HEK293 (cell line): Measurements from ENCODE around the gene BCR.
A peak's percentile ranks its signal among the peaks of the same experiment; 100 is the strongest.

Source experiments
- GLI4 ChIP-seq: fragments of 450-650 bp; formaldehyde crosslinking; IDR thresholded peaks from 2 replicates; pipeline ENCODE4 v1.5.1; 2016; ENCODE audit warnings: missing biosample characterization, missing genetic modification characterization
- GLIS1 ChIP-seq: fragments of 450-650 bp; formaldehyde crosslinking; IDR thresholded peaks from 2 replicates; pipeline ENCODE4 v1.5.1; 2016; ENCODE audit warnings: missing biosample characterization, missing genetic modification characterization
- GLIS2 ChIP-seq: fragments of 450-650 bp; formaldehyde crosslinking; IDR thresholded peaks from 2 replicates; pipeline ENCODE4 v1.5.1; 2016; ENCODE audit warnings: missing biosample characterization, missing genetic modification characterization
- HOXC10 ChIP-seq: sonication (generic); formaldehyde crosslinking; IDR thresholded peaks from 2 replicates; pipeline ENCODE4 v1.8.1; 2023; ENCODE audit warnings: mild to moderate bottlenecking, missing genetic modification reagents
- KLF8 ChIP-seq: fragments of 450-650 bp; formaldehyde crosslinking; IDR thresholded peaks from 2 replicates; pipeline ENCODE4 v1.5.1; 2016; ENCODE audit warnings: missing biosample characterization, missing genetic modification characterization
- PATZ1 ChIP-seq: fragments of 450-650 bp; formaldehyde crosslinking; IDR thresholded peaks from 2 replicates; pipeline ENCODE4 v1.5.1; 2016; ENCODE audit warnings: missing biosample characterization, missing genetic modification characterization
- PRDM6 ChIP-seq: fragments of 450-650 bp; formaldehyde crosslinking; IDR thresholded peaks from 2 replicates; pipeline ENCODE4 v1.5.1; 2017; ENCODE audit warnings: missing biosample characterization, missing genetic modification characterization
- TRIM28 ChIP-seq: IDR thresholded peaks from 2 replicates; pipeline ENCODE4 v1.6.1; 2011; ENCODE audit warnings: low read length, control low read depth, borderline replicate concordance
- ZBTB1 ChIP-seq: fragments of 450-650 bp; formaldehyde crosslinking; IDR thresholded peaks from 2 replicates; pipeline ENCODE4 v1.5.1; 2016; ENCODE audit warnings: missing biosample characterization, missing genetic modification characterization
- ZBTB26 ChIP-seq: fragments of 450-650 bp; formaldehyde crosslinking; optimal IDR thresholded peaks from 2 replicates; pipeline ENCODE3; 2016; ENCODE audit warnings: missing biosample characterization, mild to moderate bottlenecking, missing genetic modification characterization
- ZBTB6 ChIP-seq: fragments of 450-650 bp; formaldehyde crosslinking; IDR thresholded peaks from 2 replicates; pipeline ENCODE4 v1.5.1; 2017; ENCODE audit warnings: missing biosample characterization, missing genetic modification characterization
- ZIC2 ChIP-seq: fragments of 450-650 bp; formaldehyde crosslinking; IDR thresholded peaks from 2 replicates; pipeline ENCODE4 v1.5.1; 2016; ENCODE audit warnings: missing biosample characterization, missing genetic modification characterization
- ZNF121 ChIP-seq: fragments of 450-650 bp; formaldehyde crosslinking; IDR thresholded peaks from 2 replicates; pipeline ENCODE4 v1.5.1; 2016; ENCODE audit warnings: missing biosample characterization, missing genetic modification characterization
- ZNF138 ChIP-seq: fragments of 450-650 bp; formaldehyde crosslinking; IDR thresholded peaks from 2 replicates; pipeline ENCODE4 v1.5.1; 2016; ENCODE audit warnings: missing biosample characterization, missing genetic modification characterization, borderline replicate concordance
- ZNF146 ChIP-seq: fragments of 450-650 bp; formaldehyde crosslinking; IDR thresholded peaks from 2 replicates; pipeline ENCODE4 v1.5.1; 2016; ENCODE audit warnings: missing biosample characterization, missing genetic modification characterization
- ZNF157 ChIP-seq: fragments of 450-650 bp; formaldehyde crosslinking; IDR thresholded peaks from 2 replicates; pipeline ENCODE4 v1.5.1; 2016; ENCODE audit warnings: missing biosample characterization, missing genetic modification characterization
- ZNF18 ChIP-seq: fragments of 450-650 bp; formaldehyde crosslinking; IDR thresholded peaks from 2 replicates; pipeline ENCODE4 v1.5.1; 2016; ENCODE audit warnings: missing biosample characterization, missing genetic modification characterization
- ZNF24 ChIP-seq: fragments of 450-650 bp; formaldehyde crosslinking; IDR thresholded peaks from 2 replicates; pipeline ENCODE4 v1.5.1; 2016; ENCODE audit warnings: missing biosample characterization, missing genetic modification characterization
- ZNF266 ChIP-seq: fragments of 450-650 bp; formaldehyde crosslinking; IDR thresholded peaks from 2 replicates; pipeline ENCODE4 v1.5.1; 2016; ENCODE audit warnings: missing biosample characterization, missing genetic modification characterization, low read depth
- ZNF302 ChIP-seq: fragments of 450-650 bp; formaldehyde crosslinking; IDR thresholded peaks from 2 replicates; pipeline ENCODE4 v1.5.1; 2016; ENCODE audit warnings: missing biosample characterization, missing genetic modification characterization, low read depth
- ZNF341 ChIP-seq: fragments of 450-650 bp; formaldehyde crosslinking; IDR thresholded peaks from 2 replicates; pipeline ENCODE4; 2016; ENCODE audit warnings: low read depth, missing biosample characterization, missing genetic modification characterization
- ZNF354C ChIP-seq: fragments of 450-650 bp; formaldehyde crosslinking; IDR thresholded peaks from 2 replicates; pipeline ENCODE4 v1.5.1; 2016; ENCODE audit warnings: missing biosample characterization, missing genetic modification characterization, low read depth, borderline replicate concordance
- ZNF394 ChIP-seq: fragments of 450-650 bp; formaldehyde crosslinking; IDR thresholded peaks from 2 replicates; pipeline ENCODE4 v1.5.1; 2016; ENCODE audit warnings: missing biosample characterization, missing genetic modification characterization, mild to moderate bottlenecking, moderate library complexity, borderline replicate concordance
- ZNF560 ChIP-seq: fragments of 450-650 bp; formaldehyde crosslinking; IDR thresholded peaks from 2 replicates; pipeline ENCODE4 v1.5.1; 2017; ENCODE audit warnings: missing biosample characterization, missing genetic modification characterization, borderline replicate concordance
- ZNF623 ChIP-seq: fragments of 450-650 bp; formaldehyde crosslinking; IDR thresholded peaks from 2 replicates; pipeline ENCODE4 v1.5.1; 2016; ENCODE audit warnings: missing biosample characterization, missing genetic modification characterization
- ZNF624 ChIP-seq: fragments of 450-650 bp; formaldehyde crosslinking; IDR thresholded peaks from 2 replicates; pipeline ENCODE4 v1.5.1; 2017; ENCODE audit warnings: missing biosample characterization, missing genetic modification characterization
- ZNF645 ChIP-seq: fragments of 450-650 bp; formaldehyde crosslinking; IDR thresholded peaks from 2 replicates; pipeline ENCODE4; 2016; ENCODE audit warnings: missing biosample characterization, missing genetic modification characterization
- ZNF670 ChIP-seq: fragments of 450-650 bp; formaldehyde crosslinking; IDR thresholded peaks from 2 replicates; pipeline ENCODE4 v1.5.1; 2016; ENCODE audit warnings: missing biosample characterization, missing genetic modification characterization, low read depth
- ZNF776 ChIP-seq: fragments of 450-650 bp; formaldehyde crosslinking; IDR thresholded peaks from 2 replicates; pipeline ENCODE4 v1.5.0; 2017; ENCODE audit warnings: missing biosample characterization, missing genetic modification characterization, borderline replicate concordance
- ZNF837 ChIP-seq: fragments of 450-650 bp; formaldehyde crosslinking; IDR thresholded peaks from 2 replicates; pipeline ENCODE4 v1.5.1; 2016; ENCODE audit warnings: missing biosample characterization, missing genetic modification characterization
- ZSCAN5A ChIP-seq: fragments of 450-650 bp; formaldehyde crosslinking; IDR thresholded peaks from 2 replicates; pipeline ENCODE4 v1.5.1; 2016; ENCODE audit warnings: missing biosample characterization, missing genetic modification characterization

Gene BCR

GRCh38 chr22:23180301-23180892, at the start of gene BCR (continued):
- TF ChIP-seq PRDM6 (tag by site-specific recombination) = no peak
- TF ChIP-seq PATZ1 (tag by site-specific recombination) = peak; percentile 31; the same call in 1 of the 2 replicates
- TF ChIP-seq ZNF341 = no peak
- no peak for TF ChIP-seq ZNF18 (tag by site-specific recombination)
- TF ChIP-seq ZNF560 (tag by site-specific recombination) = no peak
- TF ChIP-seq ZNF354C = no peak
- no peak for TF ChIP-seq ZNF624 (tag by site-specific recombination)
- no peak for TF ChIP-seq ZNF157
- TF ChIP-seq KLF8 (tag by site-specific recombination) = no peak
- peak; percentile 73 for TF ChIP-seq GLIS1 (tag by site-specific recombination)
- no peak for TF ChIP-seq GLI4 (tag by site-specific recombination)
- TF ChIP-seq ZNF776 = no peak
- TF ChIP-seq HOXC10 (CRISPR knock-in tag) = no peak
- TF ChIP-seq ZBTB26 (tag by site-specific recombination) = no peak
- TF ChIP-seq ZIC2 (tag by site-specific recombination) = peak; percentile 11; the same call in 1 of the 2 replicates
- no peak for TF ChIP-seq ZNF138
- TF ChIP-seq ZNF670 (tag by site-specific recombination) = no peak
- TF ChIP-seq ZNF266 (tag by site-specific recombination) = no peak
- no peak for TF ChIP-seq TRIM28
- TF ChIP-seq GLIS2 = peak; percentile 75
- no peak for TF ChIP-seq ZNF121 (tag by site-specific recombination)
- TF ChIP-seq ZNF645 = no peak
- TF ChIP-seq ZBTB1 (tag by site-specific recombination) = no peak
- TF ChIP-seq ZNF623 (tag by site-specific recombination) = no peak
- TF ChIP-seq ZNF837 (tag by site-specific recombination) = no peak
- peak; percentile 70 for TF ChIP-seq ZBTB6 (tag by site-specific recombination)
- TF ChIP-seq ZNF146 (tag by site-specific recombination) = no peak
- TF ChIP-seq ZNF394 (tag by site-specific recombination) = no peak
- no peak for TF ChIP-seq ZNF302 (tag by site-specific recombination)
- no peak for TF ChIP-seq ZNF24 (tag by site-specific recombination)
- no peak for TF ChIP-seq ZSCAN5A
